Stimulated activated CD4-positive, alpha-beta T cell treated with anti-CD3 and anti-CD28 coated beads, Interleukin-15, amount 100 ng/mL, for 48 hours (primary cell): ENCODE data around the gene ISOC1.

ENCODE experiments used
- DNase-seq, 2 donors: peaks; one replicate each; pipeline ENCODE4 v3.0.0-alpha.2; 2020; ENCODE audit warnings: low read depth in 2 of 2

The ISOC1 gene

GRCh38 chr5:129094924-129095899 is 663 bp downstream of the ISOC1 start:
- DNase-seq, result peak; percentile 15

GRCh38 chr5:129096382-129096991 is 1.9 kb downstream of the ISOC1 start:
- no peak for DNase-seq

GRCh38 chr5:129097498-129098296 is 3.1 kb downstream of the ISOC1 start:
- no peak for DNase-seq

DNA sequence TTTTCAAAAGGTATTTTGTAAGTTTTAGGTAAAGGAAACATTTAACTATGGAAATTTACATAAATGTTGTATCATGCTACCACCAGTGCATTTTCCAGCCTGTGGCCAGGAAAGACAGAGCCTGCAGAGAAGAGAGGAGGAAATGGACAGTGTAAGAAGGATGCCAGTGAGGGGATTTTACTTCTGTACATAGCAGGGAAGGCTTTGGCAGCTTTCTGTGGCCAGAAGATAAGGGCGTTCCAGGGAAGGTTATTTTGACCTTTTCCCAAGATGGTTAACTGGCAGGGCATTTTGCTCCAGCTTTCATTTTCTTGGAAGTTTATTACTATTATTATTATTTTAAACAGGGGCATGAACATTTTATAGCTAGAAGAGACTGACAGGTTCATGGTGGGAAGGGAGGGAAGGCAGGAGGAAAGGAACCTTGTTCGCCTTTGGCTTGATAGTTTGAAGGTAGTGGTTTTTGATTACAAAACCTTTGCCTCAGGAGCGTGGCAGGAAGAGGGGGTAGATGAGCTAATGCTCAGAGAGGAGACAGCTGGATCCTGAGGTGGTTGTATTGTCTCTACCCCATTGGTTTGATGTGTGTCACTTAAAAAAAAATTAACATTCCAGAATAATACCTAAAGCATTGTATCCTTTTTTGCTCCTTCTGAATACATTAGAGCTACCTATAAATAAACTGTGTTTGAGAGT is 4.1 kb downstream of the ISOC1 start:
- DNase-seq, result no peak

DNA sequence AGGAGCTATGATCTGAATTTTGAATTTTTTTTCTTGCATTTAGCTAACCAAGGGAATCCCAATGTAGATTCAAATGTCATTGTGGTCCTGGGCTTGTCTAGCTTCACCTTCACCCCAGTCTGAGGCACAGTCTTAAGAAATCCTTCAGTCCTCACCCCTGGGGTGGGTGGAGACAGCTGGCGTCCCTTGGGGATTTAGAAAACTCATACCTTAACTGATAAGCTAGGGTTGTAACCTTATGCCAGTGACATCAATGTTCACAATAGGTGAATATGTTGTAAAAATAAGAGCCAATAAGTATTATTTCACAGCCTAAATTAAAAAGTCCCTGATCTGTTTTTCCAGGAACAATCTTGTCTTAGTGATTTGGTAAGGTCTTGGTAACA is 4.6 kb downstream of the ISOC1 start:
- no peak for DNase-seq

DNA sequence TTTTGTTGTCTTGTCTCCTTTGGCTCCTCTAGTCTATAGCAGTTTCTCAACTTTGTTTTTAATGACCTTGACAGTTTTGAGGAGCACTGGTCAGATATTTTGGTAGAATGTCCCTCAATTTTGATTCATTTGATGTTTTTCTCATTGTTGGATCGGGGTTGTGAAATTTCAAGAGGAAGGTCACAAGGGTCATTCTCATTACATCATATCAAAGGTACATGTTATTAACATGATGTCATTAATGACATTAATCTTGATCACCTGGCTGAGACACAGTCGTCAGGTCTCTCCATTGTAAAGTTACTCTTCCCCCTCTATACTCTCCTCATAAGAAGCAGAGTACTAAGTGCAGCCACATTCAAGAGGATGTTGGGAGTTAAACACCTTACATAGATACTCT is 7.2 kb downstream of the ISOC1 start:
- DNase-seq, result no peak

GRCh38 chr5:129103397-129103796 is 8.8 kb downstream of the ISOC1 start:
- DNase-seq, result no peak

- DNase-seq, result no peak
These were observed 10.4 kb downstream of the ISOC1 start for GRCh38 chr5:129104915-129105455.

DNA sequence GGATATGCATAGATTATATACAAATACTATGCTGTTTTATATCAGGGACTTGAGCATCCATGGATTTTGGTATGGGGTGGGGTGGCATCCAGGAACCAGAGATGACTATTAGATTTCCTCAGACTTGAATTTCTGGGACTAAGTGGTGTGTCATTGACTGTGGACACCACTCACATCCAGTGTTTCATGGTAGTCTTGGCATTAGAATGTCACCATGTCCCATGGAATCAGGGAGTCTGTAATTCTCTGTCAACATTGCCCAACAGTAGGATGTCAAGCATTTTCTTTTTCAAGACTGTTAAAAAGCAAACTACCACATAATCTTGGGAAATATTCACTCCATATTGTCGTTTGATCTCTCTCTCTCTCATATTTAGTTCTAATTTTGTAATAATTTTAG is 13.1 kb downstream of the ISOC1 start:
- DNase-seq, result no peak

- no peak for DNase-seq
These were observed 16.2 kb downstream of the ISOC1 start for GRCh38 chr5:129110742-129111141.

DNA sequence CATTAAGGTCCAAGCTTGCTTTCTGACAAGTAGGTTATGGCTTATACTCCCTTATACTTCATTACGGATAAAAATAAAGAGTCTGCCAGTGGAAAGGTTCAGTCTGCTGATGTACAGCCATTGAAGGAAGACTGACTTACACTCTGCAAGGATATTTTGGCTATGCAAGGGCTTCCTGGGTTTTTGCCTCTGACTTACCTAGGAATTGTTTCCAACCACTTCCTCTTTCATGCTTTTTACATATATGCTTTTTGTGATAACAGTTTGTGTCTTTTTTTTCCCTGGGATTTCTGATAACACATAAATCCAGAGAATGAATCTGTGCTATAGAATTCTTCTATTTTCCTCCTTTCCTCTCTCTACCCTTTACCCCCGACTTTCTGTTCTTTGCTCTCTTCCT is 16.8 kb downstream of the ISOC1 start:
- DNase-seq, result no peak

DNA sequence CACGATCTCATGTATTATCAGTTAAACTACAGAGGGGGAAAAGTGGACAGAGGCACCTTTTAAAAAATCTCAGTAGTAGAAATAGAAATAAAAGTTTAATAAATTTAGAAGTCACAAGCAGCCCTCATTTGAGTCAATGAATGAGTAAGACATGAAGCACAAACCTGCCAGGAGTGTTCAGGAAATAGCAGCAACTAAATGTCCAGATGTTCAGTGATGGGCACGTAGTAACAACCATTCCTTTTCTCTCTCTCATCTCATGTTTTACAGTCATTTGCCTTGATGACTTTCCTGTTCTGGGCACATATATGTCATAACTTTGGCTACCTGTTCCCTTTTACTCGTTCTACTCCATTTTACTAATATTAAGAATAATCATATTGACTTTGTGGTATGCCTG is 17.7 kb downstream of the ISOC1 start:
- DNase-seq, result no peak

DNA sequence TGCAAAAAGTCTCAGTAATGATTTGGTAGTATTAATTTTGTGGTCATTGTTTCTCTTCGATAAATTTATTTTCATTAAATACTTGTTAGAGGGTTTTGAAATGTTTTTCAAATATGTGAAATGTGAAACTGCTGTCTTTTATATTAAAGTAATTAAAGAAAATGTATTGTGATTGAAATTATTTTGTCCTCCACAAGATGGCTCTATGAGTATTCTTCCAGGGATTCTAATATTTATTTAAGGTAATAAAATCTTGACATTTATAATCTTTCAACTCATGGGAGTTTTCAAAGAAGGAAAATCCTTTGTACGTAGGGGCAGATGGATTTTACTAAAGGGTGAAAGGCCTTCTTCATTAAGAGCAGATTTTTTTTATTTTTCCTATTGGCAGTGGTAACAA is 19.3 kb downstream of the ISOC1 start:
- no peak for DNase-seq

GRCh38 chr5:129114539-129115193 is 20.1 kb downstream of the ISOC1 start:
- no peak for DNase-seq

GRCh38 chr5:129115680-129116079 is 21.1 kb downstream of the ISOC1 start:
- no peak for DNase-seq

DNA sequence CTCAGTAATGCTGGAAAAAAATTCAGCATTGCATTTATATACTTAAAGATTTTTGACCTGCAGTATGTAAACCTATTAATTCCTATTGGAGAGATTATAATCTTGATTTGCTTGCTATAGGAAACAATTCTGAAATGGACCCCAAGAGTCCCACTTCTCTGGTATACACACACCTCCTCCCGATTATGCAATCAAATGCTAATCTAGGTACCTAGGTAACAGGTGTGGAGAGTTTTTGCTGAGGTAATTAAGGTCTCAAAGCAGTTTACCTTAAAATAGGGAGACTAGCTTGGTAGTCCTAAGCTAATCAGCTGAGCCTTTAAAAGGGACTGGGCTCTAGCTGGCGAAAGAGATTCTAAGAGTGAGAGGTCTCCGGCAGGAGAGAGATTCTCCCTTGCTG is 22.2 kb downstream of the ISOC1 start:
- DNase-seq, result no peak

DNA sequence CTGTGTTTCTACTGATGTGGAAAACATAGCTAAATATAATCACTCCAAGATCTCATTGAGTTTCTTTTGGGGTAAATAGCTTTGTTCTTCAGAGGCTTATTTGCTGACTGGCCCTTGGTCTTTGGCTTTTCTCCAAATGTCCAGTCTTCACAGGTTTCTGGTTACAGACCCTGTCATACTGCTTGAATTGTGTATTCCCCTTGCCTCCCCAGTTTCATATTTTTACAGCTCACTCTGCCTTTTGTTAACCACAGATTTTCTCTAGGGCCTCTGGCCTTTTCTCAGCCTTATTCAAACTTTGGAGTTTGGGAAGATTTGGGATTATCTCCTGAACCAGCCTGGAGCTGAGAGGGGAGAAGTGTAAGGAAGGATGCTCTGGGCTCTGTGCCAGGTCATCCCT is 23.9 kb downstream of the ISOC1 start:
- no peak for DNase-seq

DNA sequence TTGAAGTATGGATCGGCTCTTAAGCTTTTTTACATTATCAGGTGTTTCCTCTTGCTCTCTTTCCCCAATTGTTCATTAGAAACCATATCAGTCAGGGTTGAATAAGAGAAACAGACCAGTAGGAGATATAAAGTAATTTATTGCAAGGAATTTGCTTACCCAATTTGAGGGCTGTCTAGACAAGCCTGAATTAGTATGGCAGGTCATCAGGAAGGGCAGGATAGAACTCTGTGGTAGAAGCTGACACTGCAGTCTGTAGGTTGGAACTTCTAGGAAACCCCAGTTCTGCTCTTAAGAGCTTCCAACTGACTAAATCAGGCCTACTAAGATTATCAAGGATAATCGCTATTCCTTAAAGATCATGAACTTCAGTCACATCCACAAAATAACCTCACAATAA is 24.3 kb downstream of the ISOC1 start:
- DNase-seq, result no peak

- DNase-seq, result no peak
These were observed 25.6 kb downstream of the ISOC1 start for GRCh38 chr5:129120158-129120581.

GRCh38 chr5:129122560-129122959 is 28.0 kb downstream of the ISOC1 start:
- DNase-seq, result no peak

DNA sequence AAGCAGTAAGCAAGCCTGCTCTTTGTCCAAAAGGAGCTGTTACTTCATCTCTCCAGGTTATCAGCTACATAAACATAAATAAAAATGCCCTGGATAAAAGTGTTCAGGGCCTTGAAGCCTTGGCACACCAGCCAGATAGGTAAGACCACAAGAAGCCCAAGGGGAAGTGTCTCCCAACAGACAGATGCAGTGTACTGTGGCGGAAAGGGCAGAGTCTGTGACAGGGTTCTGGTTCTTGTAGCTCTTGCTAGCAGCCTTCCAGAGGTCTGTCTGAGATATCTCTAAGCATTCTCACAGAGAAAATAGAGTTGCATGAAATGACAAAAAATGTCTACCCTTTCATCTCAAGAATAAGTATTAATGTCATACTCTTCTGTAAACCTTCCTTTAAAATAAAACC is 30.1 kb downstream of the ISOC1 start:
- DNase-seq, result no peak
